Neural cell (in vitro differentiated cells): ENCODE data around the gene COLGALT1. TPM values are rescaled to one million over a fixed set of nuclear protein-coding genes. Genes with fewer than 3 reads are reported as not detected.

Experiments used
- H2AFZ ChIP-seq: fragments of 200-600, 300-800 bp; sonication (generic), shearing (Covaris generic); 2 replicates; pipeline ENCODE4 v1.6.0; 2014; ENCODE audit warnings: low read depth, mild to moderate bottlenecking, antibody characterized with exemption, low read length, moderate library complexity
- H3F3A ChIP-seq: fragments of 200-600 bp; shearing (Covaris generic); 2 replicates; pipeline ENCODE4 v1.6.1; 2016; ENCODE audit warnings: mild to moderate bottlenecking, moderate library complexity, mixed read lengths, antibody characterized with exemption, low read length; ENCODE audit not compliant: insufficient read depth, poor library complexity, severe bottlenecking
- H3K27ac ChIP-seq: fragments of 200-600, 300-800 bp; sonication (generic), shearing (Covaris generic); 2 replicates; pipeline ENCODE4 v1.5.1; 2014; ENCODE audit warnings: mild to moderate bottlenecking, low read length, moderate library complexity
- H3K27me3 ChIP-seq: fragments of 300-800, 200-600 bp; sonication (generic), shearing (Covaris generic); 2 replicates; pipeline ENCODE4 v1.6.0; 2014; ENCODE audit warnings: mild to moderate bottlenecking, low read depth, low read length, moderate library complexity; ENCODE audit not compliant: insufficient read depth
- H3K36me3 ChIP-seq: fragments of 300-800, 200-600 bp; sonication (generic), shearing (Covaris generic); 2 replicates; pipeline ENCODE4 v1.5.1; 2014; ENCODE audit warnings: mild to moderate bottlenecking, antibody characterized with exemption, low read length, moderate library complexity; ENCODE audit not compliant: insufficient read depth
- H3K4me2 ChIP-seq: fragments of 300-800, 200-600 bp; sonication (generic), shearing (Covaris generic); 2 replicates; pipeline ENCODE4 v1.6.0; 2014; ENCODE audit warnings: mild to moderate bottlenecking, low read length
- H3K4me3 ChIP-seq: fragments of 300-800, 200-600 bp; sonication (generic), shearing (Covaris generic); 2 replicates; pipeline ENCODE4 v1.5.1; 2014; ENCODE audit warnings: mild to moderate bottlenecking, low read length, moderate library complexity
- H3K79me2 ChIP-seq: fragments of 200-600 bp; shearing (Covaris generic); replicated peaks from 2 replicates; pipeline ENCODE4 v1.6.0; 2014; ENCODE audit warnings: mild to moderate bottlenecking, low read length, moderate library complexity; ENCODE audit not compliant: insufficient read depth
- H3K9ac ChIP-seq: fragments of 300-800, 200-600 bp; sonication (generic), shearing (Covaris generic); 2 replicates; pipeline ENCODE4 v1.6.1; 2016; ENCODE audit warnings: mild to moderate bottlenecking, low read length, mixed read lengths
- H3K9me2 ChIP-seq: fragments of 200-600 bp; shearing (Covaris generic); 2 replicates; pipeline ENCODE4 v1.6.1; 2016; ENCODE audit warnings: mild to moderate bottlenecking, low read length, mixed read lengths; ENCODE audit not compliant: insufficient read depth
- H3K9me3 ChIP-seq: fragments of 200-600, 300-800 bp; sonication (generic), shearing (Covaris generic); 2 replicates; pipeline ENCODE4 v1.6.1; 2016; ENCODE audit warnings: mild to moderate bottlenecking, mixed run types, low read length, moderate library complexity, mixed read lengths
- H4K20me1 ChIP-seq: fragments of 200-600 bp; shearing (Covaris generic); 2 replicates; pipeline ENCODE4 v1.6.1; 2016; ENCODE audit warnings: mild to moderate bottlenecking, mixed run types; ENCODE audit not compliant: insufficient read depth
- CTCF ChIP-seq: fragments of 450-650 bp; IDR thresholded peaks from 2 replicates; pipeline ENCODE4 v1.5.1; 2014; ENCODE audit warnings: antibody characterized with exemption, mild to moderate bottlenecking, moderate library complexity; ENCODE audit not compliant: poor library complexity, severe bottlenecking
- EP300 ChIP-seq: fragments of 450-650 bp; conservative IDR thresholded peaks from 2 replicates; pipeline ENCODE4 v1.6.1; 2014; ENCODE audit warnings: antibody characterized with exemption, mild to moderate bottlenecking, moderate library complexity; ENCODE audit not compliant: poor library complexity, severe bottlenecking
- EZH2 ChIP-seq: fragments of 200-600, 300-800 bp; shearing (Covaris generic), sonication (generic); IDR thresholded peaks from 2 replicates; pipeline ENCODE4 v1.6.1; 2014; ENCODE audit warnings: antibody characterized with exemption, low read length, borderline replicate concordance, mild to moderate bottlenecking; ENCODE audit not compliant: insufficient read depth, poor library complexity, severe bottlenecking
- MXI1 ChIP-seq: fragments of 450-650 bp; conservative IDR thresholded peaks from 2 replicates; pipeline ENCODE4 v1.6.1; 2014; ENCODE audit warnings: antibody characterized with exemption, mild to moderate bottlenecking; ENCODE audit not compliant: poor library complexity, severe bottlenecking
- POLR2AphosphoS5 ChIP-seq: IDR thresholded peaks from 2 replicates; pipeline ENCODE4 v1.6.1; 2012
- RAD21 ChIP-seq: fragments of 450-650 bp; conservative IDR thresholded peaks from 2 replicates; pipeline ENCODE4 v1.6.1; 2014; ENCODE audit warnings: antibody characterized with exemption, mild to moderate bottlenecking, moderate library complexity
- REST ChIP-seq: IDR thresholded peaks from 2 replicates; pipeline ENCODE4 v1.6.1; 2012; ENCODE audit warnings: borderline replicate concordance
- SMC3 ChIP-seq: fragments of 450-650 bp; conservative IDR thresholded peaks from 2 replicates; pipeline ENCODE4 v1.6.1; 2014; ENCODE audit warnings: antibody characterized with exemption, mild to moderate bottlenecking, moderate library complexity; ENCODE audit not compliant: poor library complexity
- TAF1 ChIP-seq: IDR thresholded peaks from 2 replicates; pipeline ENCODE4 v1.6.1; 2012; ENCODE audit warnings: low read depth
- polyA plus RNA-seq: library from polyadenylated mRNA; depleted of rRNA; stranded (reverse); fragments of >200 nt; gene quantifications from 2 replicates; pipeline ENCODE4 v1.2.3, GENCODE V29; 2014

The COLGALT1 gene
- polyA plus RNA-seq, 1 donor from 2014 or later, result 18.8 TPM

- Histone ChIP-seq H3K79me2 (no peaks in the 10 kb centered on the region), H3K27me3 (no peaks in the 10 kb centered on the region), H3F3A (no peaks in the 10 kb centered on the region), H3K4me3 (no peak overlapping the region), H3K4me2 (no peak overlapping the region), H3K27ac (no peak overlapping the region), H3K9me2 (no peaks in the 10 kb centered on the region), H3K9ac (no peak overlapping the region), H3K9me3 (no peaks in the 10 kb centered on the region), H2AFZ (no peak overlapping the region), H4K20me1 (no peaks in the 10 kb centered on the region), H3K36me3 (no peaks in the 10 kb centered on the region)
- no peak for TF ChIP-seq RAD21
- TF ChIP-seq REST, result no peak
- TF ChIP-seq MXI1, result no peak
- TF ChIP-seq EP300, result no peak
- TF ChIP-seq EZH2, result no peak
- no peak for TF ChIP-seq POLR2AphosphoS5
- TF ChIP-seq CTCF, result no peak
- no peak for TF ChIP-seq TAF1
- TF ChIP-seq SMC3, result no peak
These were observed 54.9 kb downstream of the COLGALT1 start for GRCh38 chr19:17610384-17610783.

DNA sequence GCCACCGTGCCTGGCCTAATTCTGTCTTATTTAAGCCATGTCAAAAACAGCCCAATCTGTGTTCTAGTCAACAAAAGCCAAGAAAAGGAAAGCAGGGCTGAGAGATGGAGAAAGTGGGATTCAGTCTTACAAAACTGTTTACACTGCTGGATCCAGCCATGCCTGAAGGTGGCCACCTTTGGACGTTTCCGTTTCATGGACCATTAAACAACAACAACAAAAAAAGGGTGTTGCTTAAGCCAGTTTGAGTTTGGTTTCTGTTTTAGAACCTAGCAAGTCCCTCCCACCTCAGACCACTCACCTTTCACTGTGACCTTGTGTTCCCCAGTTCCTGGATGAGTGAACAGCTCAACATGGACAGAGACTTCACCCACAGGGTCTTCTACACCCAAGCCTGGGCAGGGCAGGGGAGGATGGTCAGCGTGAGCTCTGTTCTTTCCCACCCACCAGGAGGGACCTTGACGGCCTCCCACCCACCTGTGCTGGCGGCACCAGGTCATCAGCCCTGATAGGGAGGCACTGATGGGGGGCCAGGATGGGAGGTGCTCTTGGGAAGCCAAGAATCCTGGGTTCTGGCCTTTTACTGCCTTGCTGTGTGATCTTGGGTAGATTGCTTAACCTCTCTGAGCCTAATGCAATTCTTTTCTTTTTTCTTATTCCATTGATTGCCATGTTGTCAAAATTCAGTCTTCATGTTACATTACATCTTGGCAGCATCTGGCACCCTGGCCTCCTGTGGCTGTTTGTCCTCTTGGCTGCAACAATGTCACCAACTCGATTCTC is 56.2 kb downstream of the COLGALT1 start:
- Histone ChIP-seq H3K79me2 (no peaks in the 10 kb centered on the region), H3K9ac (no peak overlapping the region), H2AFZ (no peak overlapping the region), H3K4me2 (no peak overlapping the region), H3K9me3 (no peaks in the 10 kb centered on the region), H3K36me3 (no peaks in the 10 kb centered on the region), H3K27me3 (no peaks in the 10 kb centered on the region), H3K4me3 (no peak overlapping the region), H4K20me1 (no peaks in the 10 kb centered on the region), H3K27ac (no peak overlapping the region), H3K9me2 (no peaks in the 10 kb centered on the region), H3F3A (no peaks in the 10 kb centered on the region)
- TF ChIP-seq SMC3 (no peak), EZH2 (no peak), RAD21 (no peak), REST (no peak)
